Measurements from ENCODE around the gene COQ6. TPM values are rescaled to one million over a fixed set of nuclear protein-coding genes. Genes with fewer than 3 reads are reported as not detected.

Gene COQ6
- total RNA-seq, 1 experiment from 2014 or later: 12.0 TPM

- no peak overlapping the region for H3K27ac Mint-ChIP-seq
- H3K4me1 ChIP-seq (ENCODE audit: insufficient read depth, low read length): no peaks in the 10 kb centered on the region
- H3T11ph ChIP-seq (ENCODE audit: low read length): no peak overlapping the region
- H3K9ac ChIP-seq (ENCODE audit: extremely low read depth, insufficient read length, low read length): no peak overlapping the region
- no CpG with 5 or more reads among the region's 4 CpGs for WGBS (ENCODE audit: extremely low coverage, insufficient read length, low lambda C conversion rate)
- H2AK5ac ChIP-seq (ENCODE audit: insufficient read length, low read length): no peak overlapping the region
- no peak overlapping the region for H3K18ac ChIP-seq (ENCODE audit: insufficient read length, low read depth, low read length)
- no peak overlapping the region for H2BK15ac ChIP-seq (ENCODE audit: low read depth, low read length)
- H3K4me2 ChIP-seq (ENCODE audit: insufficient read depth, insufficient read length, low read length): no peak overlapping the region
- no peak overlapping the region for H2BK120ac ChIP-seq (ENCODE audit: low read depth, low read length, poor library complexity, severe bottlenecking)
- no peak overlapping the region for H3K23ac ChIP-seq (ENCODE audit: insufficient read length, low read depth, low read length)
- H3K4ac ChIP-seq (ENCODE audit: low read depth, low read length): no peak overlapping the region
- no peaks in the 10 kb centered on the region for H3K9me3 Mint-ChIP-seq
- H3K79me1 ChIP-seq (ENCODE audit: insufficient read depth, low read depth, low read length, poor library complexity, severe bottlenecking): no peaks in the 10 kb centered on the region
- no peak overlapping the region for H2BK20ac ChIP-seq (ENCODE audit: low read depth, low read length, poor library complexity, severe bottlenecking)
- H3K27ac ChIP-seq (ENCODE audit: insufficient read length, low read depth, low read length): no peak overlapping the region
- TF ChIP-seq, protein P1, sequence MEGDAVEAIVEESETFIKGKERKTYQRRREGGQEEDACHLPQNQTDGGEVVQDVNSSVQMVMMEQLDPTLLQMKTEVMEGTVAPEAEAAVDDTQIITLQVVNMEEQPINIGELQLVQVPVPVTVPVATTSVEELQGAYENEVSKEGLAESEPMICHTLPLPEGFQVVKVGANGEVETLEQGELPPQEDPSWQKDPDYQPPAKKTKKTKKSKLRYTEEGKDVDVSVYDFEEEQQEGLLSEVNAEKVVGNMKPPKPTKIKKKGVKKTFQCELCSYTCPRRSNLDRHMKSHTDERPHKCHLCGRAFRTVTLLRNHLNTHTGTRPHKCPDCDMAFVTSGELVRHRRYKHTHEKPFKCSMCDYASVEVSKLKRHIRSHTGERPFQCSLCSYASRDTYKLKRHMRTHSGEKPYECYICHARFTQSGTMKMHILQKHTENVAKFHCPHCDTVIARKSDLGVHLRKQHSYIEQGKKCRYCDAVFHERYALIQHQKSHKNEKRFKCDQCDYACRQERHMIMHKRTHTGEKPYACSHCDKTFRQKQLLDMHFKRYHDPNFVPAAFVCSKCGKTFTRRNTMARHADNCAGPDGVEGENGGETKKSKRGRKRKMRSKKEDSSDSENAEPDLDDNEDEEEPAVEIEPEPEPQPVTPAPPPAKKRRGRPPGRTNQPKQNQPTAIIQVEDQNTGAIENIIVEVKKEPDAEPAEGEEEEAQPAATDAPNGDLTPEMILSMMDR (conservative IDR thresholded peaks at IDR 0.05): no peak
- no peaks in the 10 kb centered on the region for H4K20me1 ChIP-seq (ENCODE audit: control insufficient read depth, insufficient read depth, insufficient read length)
- no peak for DNase-seq
- no peaks in the 10 kb centered on the region for H3K9me3 ChIP-seq (ENCODE audit: control insufficient read depth, low read depth, low read length)
- no peaks in the 10 kb centered on the region for H3K23me2 ChIP-seq (ENCODE audit: insufficient read length, low read depth, low read length, poor library complexity, severe bottlenecking)
- H3K36me3 Mint-ChIP-seq (ENCODE audit: insufficient read depth in 1 of 3, low read depth in 3 of 3): peaks cover 0 to 4% (median 2%) of the 10 kb centered on the region in 3 experiments; a peak in 2 of 7 replicates
- no peak overlapping the region for H3K56ac ChIP-seq (ENCODE audit: insufficient read length, low read depth, low read length)
- H4K8ac ChIP-seq (replicated peaks; ENCODE audit: insufficient read length, low read depth, low read length): no peak overlapping the region
- no peak overlapping the region for H3K14ac ChIP-seq (ENCODE audit: insufficient read depth, low read length)
- H3K79me2 ChIP-seq (ENCODE audit: insufficient read depth, low read length): no peaks in the 10 kb centered on the region
- H4K91ac ChIP-seq (ENCODE audit: insufficient read length, low read depth, low read length): no peak overlapping the region
- no peak overlapping the region for H2AFZ ChIP-seq (ENCODE audit: low read length)
- no peak overlapping the region for H4K5ac ChIP-seq (ENCODE audit: insufficient read length, low read depth, low read length)
- no peaks in the 10 kb centered on the region for H3K27me3 Mint-ChIP-seq (ENCODE audit: low read depth)
- H3K27me3 ChIP-seq (ENCODE audit: insufficient read depth, low read length): no peaks in the 10 kb centered on the region
- H2BK12ac ChIP-seq (ENCODE audit: insufficient read length, low read depth, low read length): no peak overlapping the region
- no peak overlapping the region for H3K4me3 Mint-ChIP-seq
- H3K4me1 Mint-ChIP-seq: peaks cover 0 to under 1% of the 10 kb centered on the region in 2 experiments; a peak in 1 of 4 replicates
- H2BK5ac ChIP-seq (ENCODE audit: insufficient read length, low read length): no peak overlapping the region
Measured at GRCh38 chr14:73977896-73978295, 27.8 kb downstream of the COQ6 start.
